IMR-90 (cell line): ENCODE data around the gene ARHGAP32. TPM values are rescaled to one million over a fixed set of nuclear protein-coding genes. Genes with fewer than 3 reads are reported as not detected.

Source experiments
- ATAC-seq: fragments of 200-7000 bp; cut with Tn5 transposase; 2 replicates; pipeline ENCODE4 v1.9.1; 2020; ENCODE audit warnings: low read depth, mild to moderate bottlenecking, moderate library complexity
- BruUV-seq: library from RNA; stranded (reverse); fragments of 400-500 nt; replicated peaks from 2 replicates; lab custom pipeline; 2021; lab: Mats Ljungman, UMichigan
- CTCF ChIA-PET: fragments of 300-600 bp; formaldehyde crosslinking; extraction: SDS; loops from one replicate; lab custom pipeline; 2021; ENCODE audit warnings: antibody characterized with exemption; lab: Yijun Ruan, JAX
- POLR2A ChIA-PET: fragments of 300-600 bp; sonication (Branson Sonifier 250); formaldehyde crosslinking; loops from one replicate; lab custom pipeline; 2022; ENCODE audit warnings: antibody characterized with exemption; ENCODE audit not compliant: unreplicated experiment; lab: Charles Lee
- DNase-seq: peaks from one replicate; pipeline ENCODE4 v3.0.0; 2013
- H2AFZ ChIP-seq: replicated peaks from 2 replicates; pipeline ENCODE3; 2013; ENCODE audit warnings: low read length, mild to moderate bottlenecking; ENCODE audit not compliant: poor library complexity
- H2AK5ac ChIP-seq: 2 replicates; pipeline ENCODE4 v1.6.1; 2013; ENCODE audit warnings: low read depth, low read length, inconsistent platforms
- H2AK9ac ChIP-seq: replicated peaks from 2 replicates; pipeline ENCODE3; 2013; ENCODE audit warnings: mild to moderate bottlenecking, low read depth, low read length, moderate library complexity; ENCODE audit not compliant: poor library complexity
- H2BK120ac ChIP-seq: 2 replicates; pipeline ENCODE4 v1.6.1; 2013; ENCODE audit warnings: low read depth, low read length, inconsistent platforms
- H2BK15ac ChIP-seq: 3 replicates; pipeline ENCODE4 v1.6.1; 2013; ENCODE audit warnings: low read depth, low read length, inconsistent platforms
- H2BK20ac ChIP-seq: 2 replicates; pipeline ENCODE4 v1.6.1; 2013; ENCODE audit warnings: low read depth, mild to moderate bottlenecking, inconsistent platforms, low read length, moderate library complexity
- H2BK5ac ChIP-seq: 2 replicates; pipeline ENCODE4 v1.6.1; 2013; ENCODE audit warnings: mild to moderate bottlenecking, low read depth, low read length, inconsistent platforms; ENCODE audit not compliant: poor library complexity, severe bottlenecking
- H3K14ac ChIP-seq: replicated peaks from 2 replicates; pipeline ENCODE4 v1.6.1; 2013; ENCODE audit warnings: low read depth, low read length, inconsistent platforms
- H3K18ac ChIP-seq: 2 replicates; pipeline ENCODE4 v1.6.1; 2013; ENCODE audit warnings: low read depth, low read length, control low read depth
- H3K23ac ChIP-seq: 2 replicates; pipeline ENCODE4 v1.6.1; 2013; ENCODE audit warnings: low read depth, low read length, inconsistent platforms
- H3K27ac ChIP-seq: 2 replicates; pipeline ENCODE4 v1.5.1; 2013; ENCODE audit warnings: mild to moderate bottlenecking, control low read depth, low read length; ENCODE audit not compliant: insufficient read depth
- H3K27me3 ChIP-seq: 2 replicates; pipeline ENCODE4 v1.6.1; 2013; ENCODE audit warnings: low read length; ENCODE audit not compliant: control insufficient read depth, insufficient read depth
- H3K36me3 ChIP-seq: 2 replicates; pipeline ENCODE4 v1.6.1; 2013; ENCODE audit warnings: low read length, mixed read lengths; ENCODE audit not compliant: control insufficient read depth, insufficient read depth
- H3K4ac ChIP-seq: 2 replicates; pipeline ENCODE4 v1.6.1; 2013; ENCODE audit warnings: low read depth, low read length, inconsistent platforms
- H3K4me1 ChIP-seq: 2 replicates; pipeline ENCODE4 v1.6.1; 2013; ENCODE audit warnings: low read length, mixed read lengths; ENCODE audit not compliant: control insufficient read depth, insufficient read depth
- H3K4me2 ChIP-seq: 2 replicates; pipeline ENCODE4 v1.6.1; 2013; ENCODE audit warnings: low read depth, mild to moderate bottlenecking, control low read depth, low read length, moderate library complexity
- H3K4me3 ChIP-seq: 2 replicates; pipeline ENCODE4 v1.5.1; 2013; ENCODE audit warnings: low read depth, mild to moderate bottlenecking, control low read depth, low read length, moderate library complexity; ENCODE audit not compliant: insufficient read depth
- H3K56ac ChIP-seq: 2 replicates; pipeline ENCODE4 v1.6.1; 2013; ENCODE audit warnings: low read length, inconsistent platforms; ENCODE audit not compliant: insufficient read depth; ENCODE audit errors: extremely low read depth
- H3K79me1 ChIP-seq, 2 experiments: 2 replicates each; pipeline ENCODE4 v1.6.1; 2013; ENCODE audit warnings: low read length in 2 of 2, inconsistent platforms in 1 of 2, low read depth in 1 of 2
- H3K9ac ChIP-seq: 2 replicates; pipeline ENCODE4 v1.6.1; 2013; ENCODE audit warnings: low read depth, low read length, control low read depth
- H3K9me1 ChIP-seq: 2 replicates; pipeline ENCODE4 v1.6.1; 2013; ENCODE audit warnings: low read length, inconsistent platforms; ENCODE audit not compliant: insufficient read depth
- H3K9me3 ChIP-seq: 2 replicates; pipeline ENCODE4 v1.6.1; 2013; ENCODE audit warnings: low read length; ENCODE audit not compliant: control insufficient read depth, insufficient read depth
- H4K20me1 ChIP-seq: 2 replicates; pipeline ENCODE4 v1.6.1; 2013; ENCODE audit warnings: low read length, inconsistent platforms; ENCODE audit not compliant: insufficient read depth
- H4K5ac ChIP-seq: 2 replicates; pipeline ENCODE4 v1.6.1; 2013; ENCODE audit warnings: mild to moderate bottlenecking, low read depth, low read length, control low read depth
- H4K8ac ChIP-seq, 2 experiments: 2 replicates each; pipeline ENCODE4 v1.6.1; 2013; ENCODE audit warnings: low read depth in 2 of 2, low read length in 2 of 2, control low read depth in 1 of 2, inconsistent platforms in 1 of 2
- H4K91ac ChIP-seq: 2 replicates; pipeline ENCODE4 v1.6.1; 2013; ENCODE audit warnings: low read depth, low read length, inconsistent platforms; ENCODE audit not compliant: insufficient read depth
- CTCF ChIP-seq: conservative IDR thresholded peaks from 2 replicates; pipeline ENCODE4 v1.5.1; 2012; ENCODE audit warnings: mild to moderate bottlenecking, low read depth, low read length, improper control_type of control experiment
- RAD21 ChIP-seq: IDR thresholded peaks from 2 replicates; pipeline ENCODE4 v1.6.1; 2012; ENCODE audit warnings: low read length, improper control_type of control experiment
- whole genome bisulfite sequencing, 2 experiments: methylation state at CpG; one replicate each; pipeline versions ENCODE4 v1.1.5 to v1.1.7; 2013; ENCODE audit warnings: missing lambda C conversion rate in 2 of 2; ENCODE audit not compliant: insufficient read length in 1 of 2; ENCODE audit errors: extremely low coverage in 2 of 2; 5-methylcytosine and 5-hydroxymethylcytosine counted together
- dilution Hi-C: fragments of 300-500 bp; cut with HindIII; formaldehyde crosslinking; loops from one replicate; pipeline ENCODE4 v1.14.3; 2018; ENCODE audit warnings: low sequenced_read_pairs; ENCODE audit not compliant: unreplicated experiment
- in situ Hi-C: fragments of 300-500 bp; cut with MboI; formaldehyde crosslinking; loops from 3 replicates; pipeline ENCODE4 v1.14.3; 2019; ENCODE audit warnings: low sequenced_read_pairs, inconsistent platforms, mixed read lengths
- intact Hi-C: fragments of 100-400 bp; cut with micrococcal nuclease; formaldehyde crosslinking; loops from 2 replicates; pipeline ENCODE4 v1.10.0; 2022
- polyA plus RNA-seq, 3 experiments: library from polyadenylated mRNA; depleted of rRNA; stranded (reverse); fragments of >200 nt; gene quantifications; 2 replicates each; pipeline ENCODE4 v1.2.3, GENCODE V29; 2012; ENCODE audit warnings: low replicate concordance in 1 of 3
- total RNA-seq: library from RNA; depleted of rRNA; stranded (reverse); fragments of >200 nt; gene quantifications from 2 replicates; pipeline ENCODE4 v1.2.3, GENCODE V29; 2012

The ARHGAP32 gene
- total and polyA plus RNA-seq, 2 of the 4 experiments (the other 2 are of a cell fraction): 4.1 to 8.4 TPM

GRCh38 chr11:129042503-129042902, 149.6 kb downstream of the ARHGAP32 start:
- no peak for DNase-seq

More at GRCh38 chr11:129042503-129042902, 149.6 kb downstream of the ARHGAP32 start:
- Histone ChIP-seq H3K27me3 (no peaks in the 10 kb centered on the region), H3K79me1 (no peaks in the 10 kb centered on the region), H2BK15ac (no peak overlapping the region), H2AK5ac (no peak overlapping the region), H3K9me3 (no peaks in the 10 kb centered on the region), H2BK120ac (no peak overlapping the region), H3K4me1 (peaks cover 2% of the 10 kb centered on the region), H4K91ac (no peak overlapping the region), H2BK5ac (no peak overlapping the region), H3K36me3 (no peaks in the 10 kb centered on the region), H2AK9ac (no peak overlapping the region), H3K14ac (no peak overlapping the region), H4K5ac (no peak overlapping the region), H4K8ac (no peak overlapping the region), H3K9ac (no peak overlapping the region), H4K20me1 (no peaks in the 10 kb centered on the region), H3K18ac (no peak overlapping the region), H3K27ac (no peak overlapping the region), H2AFZ (no peak overlapping the region), H3K4me2 (no peak overlapping the region), H3K9me1 (no peaks in the 10 kb centered on the region), H3K4ac (no peak overlapping the region), H3K4me3 (no peak overlapping the region), H2BK20ac (no peak overlapping the region), H3K23ac (no peak overlapping the region), H3K56ac (no peak overlapping the region)
- no peak for ATAC-seq
- intact Hi-C loops (no loop called here), dilution Hi-C loops (no loop called here), in situ Hi-C loops (no loop called here)
- no peak for TF ChIP-seq CTCF
- no peak for TF ChIP-seq RAD21
- no TSS peak for BruUV-seq
- 40% methylated on average over 1 of the region's 4 CpGs; no CpG with 5 or more reads in 1 of the 2 experiments for WGBS, 2 experiments
- ChIA-PET CTCF (interaction anchor here (0.6 kb wide), 1 partner anchor 19 kb away, joined by 7 read pairs; no protein-coding TSS in a partner anchor), POLR2A (interaction anchor here (0.6 to 0.7 kb wide), 3 partner anchors 15 to 168 kb away, joined by 10 to 14 read pairs (median 12); no protein-coding TSS in a partner anchor)
